Measurements from ENCODE around the gene NRDC.
"Not testable (repeated sequence)": the region's sequence is repeated elsewhere in the genome, so short reads cannot be mapped to it uniquely, and the experiment has no call there.

The NRDC gene

DNA sequence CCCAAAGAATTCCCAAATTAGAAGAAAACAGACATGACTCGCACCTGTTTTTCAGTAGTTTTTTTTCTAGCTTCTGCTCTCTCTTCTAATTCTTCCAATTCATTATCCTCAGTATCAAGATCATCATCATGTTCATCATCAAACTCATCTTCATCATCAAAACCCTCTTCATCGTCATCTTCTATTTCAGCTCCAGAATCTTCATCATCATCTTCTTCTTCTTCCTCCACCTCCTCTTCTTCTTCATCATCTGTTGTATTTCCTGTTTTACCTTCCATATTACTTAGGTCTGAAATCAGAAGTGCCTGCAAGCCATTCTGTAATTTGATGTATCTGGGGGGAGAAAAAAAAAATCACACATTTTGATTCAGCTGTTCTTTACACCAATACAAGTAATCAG is 38.3 kb downstream of the NRDC start:
- H3K4me3 ChIP-seq (replicated peaks; ENCODE audit: low read depth, low read length): no peak overlapping the region
- H3K36me3 ChIP-seq (ENCODE audit: control insufficient read depth, insufficient read depth, low read length): peaks cover 2% of the 10 kb centered on the region
- TF ChIP-seq, protein P1, sequence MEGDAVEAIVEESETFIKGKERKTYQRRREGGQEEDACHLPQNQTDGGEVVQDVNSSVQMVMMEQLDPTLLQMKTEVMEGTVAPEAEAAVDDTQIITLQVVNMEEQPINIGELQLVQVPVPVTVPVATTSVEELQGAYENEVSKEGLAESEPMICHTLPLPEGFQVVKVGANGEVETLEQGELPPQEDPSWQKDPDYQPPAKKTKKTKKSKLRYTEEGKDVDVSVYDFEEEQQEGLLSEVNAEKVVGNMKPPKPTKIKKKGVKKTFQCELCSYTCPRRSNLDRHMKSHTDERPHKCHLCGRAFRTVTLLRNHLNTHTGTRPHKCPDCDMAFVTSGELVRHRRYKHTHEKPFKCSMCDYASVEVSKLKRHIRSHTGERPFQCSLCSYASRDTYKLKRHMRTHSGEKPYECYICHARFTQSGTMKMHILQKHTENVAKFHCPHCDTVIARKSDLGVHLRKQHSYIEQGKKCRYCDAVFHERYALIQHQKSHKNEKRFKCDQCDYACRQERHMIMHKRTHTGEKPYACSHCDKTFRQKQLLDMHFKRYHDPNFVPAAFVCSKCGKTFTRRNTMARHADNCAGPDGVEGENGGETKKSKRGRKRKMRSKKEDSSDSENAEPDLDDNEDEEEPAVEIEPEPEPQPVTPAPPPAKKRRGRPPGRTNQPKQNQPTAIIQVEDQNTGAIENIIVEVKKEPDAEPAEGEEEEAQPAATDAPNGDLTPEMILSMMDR (IDR thresholded peaks at IDR 0.05; ENCODE audit: insufficient read depth, low read length, poor library complexity, severe bottlenecking): no peak
- no peak for DNase-seq (ENCODE audit: extremely low read depth, insufficient read length)
- H3K27me3 ChIP-seq (replicated peaks; ENCODE audit: control insufficient read depth, insufficient read depth, low read length): no peaks in the 10 kb centered on the region

DNA sequence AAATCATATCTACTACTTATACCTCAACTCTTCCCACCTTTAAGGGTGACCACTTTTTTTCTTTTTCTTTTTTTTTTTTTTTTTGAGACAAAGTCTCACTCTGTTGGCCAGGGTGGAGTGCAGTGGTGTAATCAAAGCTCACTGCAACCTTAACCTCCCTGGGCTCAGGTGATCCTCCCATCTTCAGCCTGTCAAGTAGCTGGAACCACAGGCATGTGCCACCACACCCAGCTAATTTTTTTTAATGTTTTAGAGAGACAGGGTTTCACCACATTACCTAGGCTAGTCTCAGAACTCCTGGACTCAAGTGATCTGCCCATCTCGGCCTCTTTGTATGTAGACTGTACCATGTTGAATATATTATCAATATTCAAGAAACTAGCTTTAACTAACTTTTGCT is 39.4 kb downstream of the NRDC start:
- H3K27me3 ChIP-seq (replicated peaks; ENCODE audit: control insufficient read depth, insufficient read depth, low read length): no peaks in the 10 kb centered on the region
- TF ChIP-seq, protein P1 (IDR thresholded peaks at IDR 0.05; ENCODE audit: insufficient read depth, low read length, poor library complexity, severe bottlenecking): no peak
- H3K4me3 ChIP-seq (replicated peaks; ENCODE audit: low read depth, low read length): no peak overlapping the region
- no peak for DNase-seq (ENCODE audit: extremely low read depth, insufficient read length)
- peaks cover 2% of the 10 kb centered on the region for H3K36me3 ChIP-seq (ENCODE audit: control insufficient read depth, insufficient read depth, low read length)

DNA sequence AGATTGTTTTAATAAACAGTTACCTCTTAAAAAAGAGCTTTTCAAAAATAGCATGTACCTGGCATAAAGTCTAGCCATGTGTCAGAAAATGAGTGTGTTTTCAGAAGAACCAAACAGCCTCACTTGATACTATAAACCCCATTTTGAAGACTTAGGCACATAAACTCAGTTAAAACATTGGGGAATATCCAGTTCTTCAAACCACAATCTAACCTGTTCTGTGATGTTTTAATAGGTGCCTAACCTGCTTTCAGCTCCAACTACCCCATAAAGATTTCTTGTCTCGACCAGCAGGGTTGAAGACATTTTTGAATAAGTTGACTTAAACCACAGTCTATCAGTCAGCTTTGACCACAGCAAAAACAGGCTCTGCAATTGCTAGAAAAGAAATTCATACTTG is 41.3 kb downstream of the NRDC start:
- TF ChIP-seq, protein P1 (IDR thresholded peaks at IDR 0.05; ENCODE audit: insufficient read depth, low read length, poor library complexity, severe bottlenecking): no peak
- Histone ChIP-seq H3K4me3 (replicated peaks; ENCODE audit: low read depth, low read length) (no peak overlapping the region), H3K27me3 (replicated peaks; ENCODE audit: control insufficient read depth, insufficient read depth, low read length) (no peaks in the 10 kb centered on the region), H3K36me3 (ENCODE audit: control insufficient read depth, insufficient read depth, low read length) (peaks cover 6% of the 10 kb centered on the region)
- no peak for DNase-seq (ENCODE audit: extremely low read depth, insufficient read length)

DNA sequence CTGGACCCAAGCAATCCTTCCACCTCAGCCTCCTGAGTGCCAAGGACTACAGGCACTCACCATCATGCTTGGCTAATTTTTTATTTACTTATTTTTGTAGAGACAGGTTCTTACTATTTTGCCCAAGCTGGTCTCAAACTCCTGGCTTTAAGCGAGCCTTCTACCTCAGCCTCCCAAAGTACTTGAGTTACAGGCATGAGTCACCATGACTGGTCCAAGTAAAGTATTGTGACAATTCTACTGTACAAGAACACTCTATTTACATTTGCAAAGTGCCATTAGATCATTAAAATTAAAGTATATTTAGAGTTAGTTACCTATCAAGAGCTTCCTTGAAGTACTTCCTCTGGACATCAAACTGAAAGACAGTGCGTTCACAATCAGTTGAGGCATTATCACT is 44.8 kb downstream of the NRDC start:
- H3K27me3 ChIP-seq (replicated peaks; ENCODE audit: control insufficient read depth, insufficient read depth, low read length): no peaks in the 10 kb centered on the region
- H3K36me3 ChIP-seq (ENCODE audit: control insufficient read depth, insufficient read depth, low read length): peaks cover 5% of the 10 kb centered on the region
- DNase-seq (ENCODE audit: extremely low read depth, insufficient read length): no peak
- no peak overlapping the region for H3K4me3 ChIP-seq (replicated peaks; ENCODE audit: low read depth, low read length)
- TF ChIP-seq, protein P1 (IDR thresholded peaks at IDR 0.05; ENCODE audit: insufficient read depth, low read length, poor library complexity, severe bottlenecking): no peak

DNA sequence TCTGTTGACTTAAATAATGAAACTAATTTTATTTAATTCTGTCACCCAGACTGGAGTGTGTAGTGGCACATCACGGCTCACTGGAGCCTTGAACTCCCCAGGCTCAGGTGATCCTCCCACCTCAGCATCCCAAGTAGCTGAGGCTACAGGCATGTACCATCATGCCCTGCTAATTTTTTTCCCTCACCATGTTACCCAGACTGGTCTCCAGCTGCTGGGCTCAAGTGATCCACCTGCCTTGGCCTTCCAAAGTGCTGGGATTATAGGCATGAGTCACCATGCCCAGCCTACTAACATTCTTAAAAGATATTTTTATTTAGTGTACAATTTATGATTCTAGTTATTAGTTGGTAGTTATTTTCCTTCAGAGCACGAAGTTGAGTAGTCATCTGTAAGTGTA is 49.5 kb downstream of the NRDC start:
- TF ChIP-seq, protein P1 (IDR thresholded peaks at IDR 0.05; ENCODE audit: insufficient read depth, low read length, poor library complexity, severe bottlenecking): no peak
- no peak for DNase-seq (ENCODE audit: extremely low read depth, insufficient read length)
- Histone ChIP-seq H3K27me3 (replicated peaks; ENCODE audit: control insufficient read depth, insufficient read depth, low read length) (no peaks in the 10 kb centered on the region), H3K4me3 (replicated peaks; ENCODE audit: low read depth, low read length) (no peak overlapping the region), H3K36me3 (ENCODE audit: control insufficient read depth, insufficient read depth, low read length) (peaks cover 5% of the 10 kb centered on the region)

DNA sequence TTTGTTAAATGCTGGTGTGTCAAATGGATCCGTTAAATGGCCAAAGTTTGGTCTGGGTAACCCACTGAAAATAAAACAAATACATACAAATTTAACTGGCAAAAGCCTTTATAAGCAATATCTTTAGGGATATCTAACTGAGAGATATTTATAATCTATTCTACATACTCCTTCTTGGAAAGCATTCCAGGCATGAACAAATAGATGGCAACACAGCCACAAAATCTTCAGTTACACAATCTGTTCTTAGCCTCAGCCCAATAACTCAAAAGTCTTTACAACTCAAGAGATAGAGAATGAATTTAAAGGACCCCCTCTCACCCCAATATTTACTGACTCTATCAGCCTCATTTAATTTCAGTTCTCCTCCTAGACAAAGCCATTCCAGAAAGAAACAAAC is 58.7 kb downstream of the NRDC start:
- DNase-seq (ENCODE audit: extremely low read depth, insufficient read length): no peak
- Histone ChIP-seq H3K27me3 (replicated peaks; ENCODE audit: control insufficient read depth, insufficient read depth, low read length) (no peaks in the 10 kb centered on the region), H3K36me3 (ENCODE audit: control insufficient read depth, insufficient read depth, low read length) (peaks cover 2% of the 10 kb centered on the region), H3K4me3 (replicated peaks; ENCODE audit: low read depth, low read length) (no peak overlapping the region)
- TF ChIP-seq, protein P1 (IDR thresholded peaks at IDR 0.05; ENCODE audit: insufficient read depth, low read length, poor library complexity, severe bottlenecking): no peak

DNA sequence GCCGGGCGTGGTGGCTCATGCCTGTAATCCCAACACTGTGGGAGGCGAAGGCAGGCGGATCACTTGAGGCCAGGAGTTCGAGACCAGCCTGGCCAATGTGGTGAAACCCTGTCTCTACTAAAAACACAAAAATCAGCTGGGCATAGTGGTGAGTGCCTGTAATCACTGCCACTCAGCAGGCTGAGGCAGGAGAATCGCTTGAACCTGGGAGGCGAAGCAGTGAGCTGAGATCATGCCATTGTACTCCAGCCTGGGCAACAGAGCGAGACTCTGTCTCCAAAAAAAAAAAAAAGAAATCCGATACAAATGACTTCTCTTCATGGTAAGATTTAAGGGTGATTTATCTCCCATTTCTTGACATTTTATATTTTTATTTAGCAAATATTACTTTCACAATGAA is 59.5 kb downstream of the NRDC start:
- DNase-seq (ENCODE audit: extremely low read depth, insufficient read length); H3K36me3 ChIP-seq (ENCODE audit: control insufficient read depth, insufficient read depth, low read length); H3K4me3 ChIP-seq (replicated peaks; ENCODE audit: low read depth, low read length); H3K27me3 ChIP-seq (replicated peaks; ENCODE audit: control insufficient read depth, insufficient read depth, low read length): not testable (repeated sequence)

Measured in GM06990 (cell line).